H9 (cell line): ENCODE measurements around the gene MMP2. TPM values are rescaled to one million over a fixed set of nuclear protein-coding genes. Genes with fewer than 3 reads are reported as not detected.

Source experiments
- DNase-seq: peaks from one replicate; pipeline ENCODE4 v3.0.0-alpha.2; 2017
- H2AFZ ChIP-seq: one replicate; pipeline ENCODE4 v1.6.1; 2013; ENCODE audit warnings: mild to moderate bottlenecking, low read length, control low read depth, moderate library complexity
- H2AK5ac ChIP-seq: 2 replicates; pipeline ENCODE4 v1.6.1; 2013; ENCODE audit warnings: low read length, control low read depth, mixed read lengths; ENCODE audit not compliant: insufficient read length
- H2BK120ac ChIP-seq: one replicate; pipeline ENCODE4 v1.6.1; 2013; ENCODE audit warnings: low read depth, mild to moderate bottlenecking, low read length, control low read depth, inconsistent platforms; ENCODE audit not compliant: poor library complexity, severe bottlenecking
- H2BK12ac ChIP-seq: 2 replicates; pipeline ENCODE4 v1.6.1; 2013; ENCODE audit warnings: low read length, control low read depth, mixed read lengths, low read depth; ENCODE audit not compliant: insufficient read length
- H2BK15ac ChIP-seq: 2 replicates; pipeline ENCODE4 v1.6.1; 2013; ENCODE audit warnings: low read depth, low read length, control low read depth
- H2BK20ac ChIP-seq: one replicate; pipeline ENCODE4 v1.6.1; 2013; ENCODE audit warnings: low read depth, mild to moderate bottlenecking, low read length, control low read depth, inconsistent platforms; ENCODE audit not compliant: poor library complexity, severe bottlenecking
- H2BK5ac ChIP-seq: 2 replicates; pipeline ENCODE4 v1.6.1; 2013; ENCODE audit warnings: low read length, control low read depth, mixed read lengths; ENCODE audit not compliant: insufficient read length
- H3K14ac ChIP-seq: 2 replicates; pipeline ENCODE4 v1.6.1; 2013; ENCODE audit warnings: low read length, control low read depth; ENCODE audit not compliant: insufficient read depth
- H3K18ac ChIP-seq: 2 replicates; pipeline ENCODE4 v1.6.1; 2013; ENCODE audit warnings: low read depth, mild to moderate bottlenecking, mixed read lengths, low read length, control low read depth; ENCODE audit not compliant: insufficient read length
- H3K23ac ChIP-seq: 2 replicates; pipeline ENCODE4 v1.6.1; 2013; ENCODE audit warnings: low read length, control low read depth, mixed read lengths, low read depth; ENCODE audit not compliant: insufficient read length
- H3K23me2 ChIP-seq: 2 replicates; pipeline ENCODE4 v1.6.1; 2013; ENCODE audit warnings: low read depth, mild to moderate bottlenecking, mixed read lengths, low read length, control low read depth; ENCODE audit not compliant: insufficient read length, poor library complexity, severe bottlenecking
- H3K27ac ChIP-seq: 2 replicates; pipeline ENCODE4 v1.5.1; 2013; ENCODE audit warnings: low read length, control low read depth, mixed read lengths, low read depth; ENCODE audit not compliant: insufficient read length
- H3K27me3 ChIP-seq: 2 replicates; pipeline ENCODE4 v1.6.1; 2013; ENCODE audit warnings: low read length, control low read depth, inconsistent platforms; ENCODE audit not compliant: insufficient read depth
- H3K4ac ChIP-seq: 2 replicates; pipeline ENCODE4 v1.6.1; 2013; ENCODE audit warnings: low read depth, mild to moderate bottlenecking, control low read depth, inconsistent platforms, low read length, moderate library complexity
- H3K4me1 ChIP-seq: 2 replicates; pipeline ENCODE4 v1.6.1; 2013; ENCODE audit warnings: low read length, control low read depth, inconsistent platforms; ENCODE audit not compliant: insufficient read depth
- H3K4me2 ChIP-seq: 2 replicates; pipeline ENCODE4 v1.6.1; 2013; ENCODE audit warnings: low read length, control low read depth, mixed read lengths; ENCODE audit not compliant: insufficient read length, insufficient read depth
- H3K56ac ChIP-seq: 2 replicates; pipeline ENCODE4 v1.6.1; 2013; ENCODE audit warnings: low read depth, mild to moderate bottlenecking, mixed read lengths, low read length, control low read depth; ENCODE audit not compliant: insufficient read length
- H3K79me1 ChIP-seq: 2 replicates; pipeline ENCODE4 v1.6.1; 2013; ENCODE audit warnings: low read depth, mild to moderate bottlenecking, moderate library complexity, low read length, control low read depth, inconsistent platforms; ENCODE audit not compliant: insufficient read depth, poor library complexity, severe bottlenecking
- H3K79me2 ChIP-seq: 2 replicates; pipeline ENCODE4 v1.6.1; 2013; ENCODE audit warnings: low read length, control low read depth, inconsistent platforms; ENCODE audit not compliant: insufficient read depth
- H3K9ac ChIP-seq: 2 replicates; pipeline ENCODE4 v1.6.1; 2013; ENCODE audit warnings: low read length, control low read depth, mixed read lengths; ENCODE audit not compliant: insufficient read length; ENCODE audit errors: extremely low read depth
- H3K9me3 ChIP-seq: one replicate; pipeline ENCODE4 v1.6.1; 2013; ENCODE audit warnings: low read depth, low read length, inconsistent platforms; ENCODE audit not compliant: control insufficient read depth
- H3T11ph ChIP-seq: one replicate; pipeline ENCODE4 v1.6.1; 2013; ENCODE audit warnings: mild to moderate bottlenecking, low read length, control low read depth, inconsistent platforms
- H4K20me1 ChIP-seq: one replicate; pipeline ENCODE4 v1.6.1; 2013; ENCODE audit not compliant: control insufficient read depth, insufficient read length, insufficient read depth
- H4K5ac ChIP-seq: 2 replicates; pipeline ENCODE4 v1.6.1; 2013; ENCODE audit warnings: low read depth, mild to moderate bottlenecking, mixed read lengths, low read length, control low read depth; ENCODE audit not compliant: insufficient read length
- H4K8ac ChIP-seq: replicated peaks from 2 replicates; pipeline ENCODE4 v1.6.1; 2013; ENCODE audit warnings: low read length, control low read depth, mixed read lengths, low read depth; ENCODE audit not compliant: insufficient read length
- H4K91ac ChIP-seq: 2 replicates; pipeline ENCODE4 v1.6.1; 2013; ENCODE audit warnings: low read depth, mild to moderate bottlenecking, moderate library complexity, mixed read lengths, low read length, control low read depth; ENCODE audit not compliant: insufficient read length
- H3K27ac Mint-ChIP-seq, 3 experiments: 2 replicates in 2 of 3; 3 replicates in 1 of 3; pipeline ENCODE4 v1.8.0; 2020 to 2021; ENCODE audit warnings: mixed read lengths in 3 of 3, mild to moderate bottlenecking in 1 of 3, moderate library complexity in 1 of 3
- H3K27me3 Mint-ChIP-seq: 2 replicates; pipeline ENCODE4 v1.8.0; 2021; ENCODE audit warnings: low read depth, mild to moderate bottlenecking, moderate library complexity, mixed read lengths
- H3K36me3 Mint-ChIP-seq, 3 experiments: 2 replicates in 2 of 3; 3 replicates in 1 of 3; pipeline ENCODE4 v1.8.0; 2020 to 2021; ENCODE audit warnings: low read depth in 3 of 3, mixed read lengths in 3 of 3; ENCODE audit not compliant: insufficient read depth in 1 of 3
- H3K4me1 Mint-ChIP-seq, 2 experiments: 2 replicates each; pipeline ENCODE4 v1.8.0; 2020; ENCODE audit warnings: mixed read lengths in 2 of 2
- H3K4me3 Mint-ChIP-seq, 2 experiments: 2 replicates in 1 of 2; 3 replicates in 1 of 2; pipeline ENCODE4 v1.8.0; 2020 to 2021; ENCODE audit warnings: mild to moderate bottlenecking in 2 of 2, mixed read lengths in 2 of 2, moderate library complexity in 1 of 2
- H3K9me3 Mint-ChIP-seq, 2 experiments: 2 replicates in 1 of 2; 3 replicates in 1 of 2; pipeline ENCODE4 v1.8.0; 2020; ENCODE audit warnings: mild to moderate bottlenecking in 2 of 2, mixed read lengths in 2 of 2, moderate library complexity in 1 of 2
- WGBS: extraction: QIAGEN DNeasy Blood & Tissue Kit; methylation state at CpG from one replicate; pipeline ENCODE4 v1.1.7; 2013; ENCODE audit warnings: missing lambda C conversion rate, low lambda C conversion rate, mixed read lengths; ENCODE audit not compliant: insufficient read length; ENCODE audit errors: extremely low coverage; 5-methylcytosine and 5-hydroxymethylcytosine counted together
- total RNA-seq: library from RNA; stranded (reverse); gene quantifications from 2 replicates; pipeline ENCODE4 v1.2.1, GENCODE V29; 2021
- TF ChIP-seq, protein P1 (sequence below): fragments of 200-600 bp; sonication (generic); conservative IDR thresholded peaks from 3 replicates; pipeline ENCODE4 v1.8.0; 2021; ENCODE audit warnings: antibody characterized with exemption, mild to moderate bottlenecking

The MMP2 gene
- total RNA-seq, 1 experiment from 2014 or later: 23.1 TPM

DNA sequence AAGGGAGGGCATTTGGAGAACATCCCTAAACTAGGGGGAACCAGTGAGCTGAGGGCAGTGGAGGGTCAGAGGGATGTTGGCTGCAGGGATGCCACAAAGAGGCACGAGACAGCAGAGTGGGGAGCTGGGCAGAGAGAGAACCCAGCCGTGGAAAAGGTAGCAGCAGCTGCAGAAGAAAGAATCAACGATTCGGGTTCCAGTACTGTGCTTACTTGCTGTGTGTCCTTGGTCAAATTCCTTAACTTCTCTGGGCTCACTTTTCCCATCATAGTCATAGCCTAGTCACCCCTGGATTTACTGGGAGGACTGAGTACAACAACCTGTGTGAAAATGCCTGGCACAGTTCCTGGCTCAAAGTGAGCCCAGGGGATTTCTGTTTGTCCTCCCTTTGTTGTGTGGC, 12.8 kb upstream of the MMP2 start:
- Histone ChIP-seq H3K23me2 (no peaks in the 10 kb centered on the region), H2AK5ac (no peak overlapping the region), H2AFZ (no peak overlapping the region), H3K27ac (no peak overlapping the region), H4K5ac (no peak overlapping the region), H2BK5ac (no peak overlapping the region), H3K9me3 (no peaks in the 10 kb centered on the region), H4K8ac (no peak overlapping the region), H3K79me2 (no peaks in the 10 kb centered on the region), H4K91ac (no peak overlapping the region), H4K20me1 (no peaks in the 10 kb centered on the region), H3K14ac (no peak overlapping the region), H3K79me1 (no peaks in the 10 kb centered on the region), H3T11ph (no peak overlapping the region), H3K18ac (no peak overlapping the region), H3K4ac (no peak overlapping the region), H3K9ac (no peak overlapping the region), H2BK15ac (no peak overlapping the region), H3K56ac (no peak overlapping the region), H2BK20ac (no peak overlapping the region), H3K27me3 (no peaks in the 10 kb centered on the region; the same call in 1 of the 2 replicates), H3K23ac (no peak overlapping the region), H3K4me1 (no peaks in the 10 kb centered on the region; the same call in 1 of the 2 replicates), H2BK120ac (no peak overlapping the region), H2BK12ac (no peak overlapping the region), H3K4me2 (no peak overlapping the region)
- no peaks in the 10 kb centered on the region; a peak in 1 of 7 replicates for H3K36me3 Mint-ChIP-seq
- H3K27ac Mint-ChIP-seq: no peak overlapping the region; a peak in 1 of 7 replicates
- H3K27me3 Mint-ChIP-seq: peaks cover 53% of the 10 kb centered on the region
- peaks cover 10 to 21% of the 10 kb centered on the region in 2 experiments for H3K4me1 Mint-ChIP-seq
- no peaks in the 10 kb centered on the region; a peak in 1 of 5 replicates for H3K9me3 Mint-ChIP-seq
- DNase-seq: no peak
- no peak overlapping the region for H3K4me3 Mint-ChIP-seq
- WGBS: no CpG with 5 or more reads among the region's 4 CpGs
- TF ChIP-seq, protein P1, sequence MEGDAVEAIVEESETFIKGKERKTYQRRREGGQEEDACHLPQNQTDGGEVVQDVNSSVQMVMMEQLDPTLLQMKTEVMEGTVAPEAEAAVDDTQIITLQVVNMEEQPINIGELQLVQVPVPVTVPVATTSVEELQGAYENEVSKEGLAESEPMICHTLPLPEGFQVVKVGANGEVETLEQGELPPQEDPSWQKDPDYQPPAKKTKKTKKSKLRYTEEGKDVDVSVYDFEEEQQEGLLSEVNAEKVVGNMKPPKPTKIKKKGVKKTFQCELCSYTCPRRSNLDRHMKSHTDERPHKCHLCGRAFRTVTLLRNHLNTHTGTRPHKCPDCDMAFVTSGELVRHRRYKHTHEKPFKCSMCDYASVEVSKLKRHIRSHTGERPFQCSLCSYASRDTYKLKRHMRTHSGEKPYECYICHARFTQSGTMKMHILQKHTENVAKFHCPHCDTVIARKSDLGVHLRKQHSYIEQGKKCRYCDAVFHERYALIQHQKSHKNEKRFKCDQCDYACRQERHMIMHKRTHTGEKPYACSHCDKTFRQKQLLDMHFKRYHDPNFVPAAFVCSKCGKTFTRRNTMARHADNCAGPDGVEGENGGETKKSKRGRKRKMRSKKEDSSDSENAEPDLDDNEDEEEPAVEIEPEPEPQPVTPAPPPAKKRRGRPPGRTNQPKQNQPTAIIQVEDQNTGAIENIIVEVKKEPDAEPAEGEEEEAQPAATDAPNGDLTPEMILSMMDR: no peak
